DOHH2 (cell line): ENCODE measurements around the gene KIAA1671.

Source experiments
- CTCF ChIP-seq: fragments of 200-600 bp; sonication (generic); IDR thresholded peaks from one replicate; pipeline ENCODE4 v1.5.1; 2014; ENCODE audit warnings: antibody characterized with exemption, mild to moderate bottlenecking, low read depth, low read length; ENCODE audit not compliant: poor library complexity, severe bottlenecking
- EZH2phosphoT487 ChIP-seq: fragments of 200-600 bp; sonication (generic); IDR thresholded peaks from 2 replicates; pipeline ENCODE4 v1.6.1; 2017; ENCODE audit warnings: borderline replicate concordance, mild to moderate bottlenecking, antibody characterized with exemption, low read length, moderate library complexity, mixed read lengths

GRCh38 chr22:25085930-25086901 lies 133.7 kb downstream of the KIAA1671 start:
- TF ChIP-seq CTCF (no peak), EZH2phosphoT487 (no peak)
